Testis (tissue), 3 donors: ENCODE data around the gene CNNM3. TPM values are rescaled to one million over a fixed set of nuclear protein-coding genes. Genes with fewer than 3 reads are reported as not detected.

Experiments used
- DNase-seq: peaks from one replicate; pipeline ENCODE4 v3.0.0-alpha.2; 2019
- H3K27ac ChIP-seq, 2 donors: fragments of 200-600 bp; sonication (generic); one replicate each; pipeline ENCODE4 v1.5.1; 2019
- H3K27me3 ChIP-seq: fragments of 200-600 bp; sonication (generic); one replicate; pipeline ENCODE4 v1.5.1; 2019
- H3K36me3 ChIP-seq: fragments of 200-600 bp; sonication (generic); one replicate; pipeline ENCODE4 v1.5.1; 2017; ENCODE audit warnings: low read depth; ENCODE audit errors: missing control alignments
- H3K4me1 ChIP-seq: fragments of 200-600 bp; sonication (generic); one replicate; pipeline ENCODE4 v1.5.1; 2019
- H3K4me3 ChIP-seq, 2 donors: fragments of 200-600 bp; sonication (generic); one replicate each; pipeline ENCODE4 v1.5.1; 2017 to 2019
- H3K9me3 ChIP-seq: fragments of 200-600 bp; sonication (generic); one replicate; pipeline ENCODE4 v1.5.1; 2017
- CTCF ChIP-seq, 3 experiments: fragments of 450-650 bp in 2 of 3; fragments of 200-600 bp in 1 of 3; sonication (generic) in 1 of 3; IDR thresholded peaks; one replicate each; pipeline ENCODE4 v1.5.1; 2016 to 2019; ENCODE audit warnings: antibody characterized with exemption in 3 of 3, mild to moderate bottlenecking in 2 of 3, moderate library complexity in 1 of 3
- POLR2A ChIP-seq: fragments of 450-650 bp; IDR thresholded peaks from one replicate; pipeline ENCODE4 v1.6.1; 2017; ENCODE audit warnings: antibody characterized with exemption, mild to moderate bottlenecking, moderate library complexity
- WGBS, 2 donors: methylation state at CpG; one replicate each; pipeline ENCODE4 v1.1.5; 2018; 5-methylcytosine and 5-hydroxymethylcytosine counted together
- intact Hi-C: fragments of 100-400 bp; cut with DNase I; formaldehyde crosslinking; loops from one replicate; pipeline ENCODE4 v1.15.1; 2023; ENCODE audit warnings: low total_unique reads
- microRNA counts, 2 donors: library from miRNA; unstranded; fragments of <30 nt; microRNA quantifications; one replicate each; lab custom pipeline; 2016
- microRNA-seq, 2 donors: library from miRNA; unstranded; fragments of <30 nt; microRNA quantifications; one replicate each; pipeline ENCODE4, GENCODE V29; 2016; ENCODE audit warnings: borderline number of aligned reads in 2 of 2, borderline replicate concordance in 1 of 2
- polyA plus RNA-seq: library from polyadenylated mRNA; stranded (reverse); fragments of 350-450 nt; fragmentation: Illumina TruSeq; extraction: RNeasy Lipid Tissue Mini Kit (QIAGEN cat#74804); gene quantifications from one replicate; pipeline ENCODE4 v1.2.3, GENCODE V29; 2014; ENCODE audit warnings: low read depth, low replicate concordance; ENCODE audit not compliant: insufficient read depth
- small RNA-seq, 2 donors: library from RNA; depleted of rRNA; stranded (forward); fragments of <200 nt; gene quantifications; one replicate each; pipeline ENCODE3, GENCODE V24; 2016
- total RNA-seq, 2 donors: library from RNA; depleted of rRNA; stranded (reverse); fragments of >200 nt; gene quantifications; one replicate each; pipeline ENCODE4 v1.2.3, GENCODE V29; 2016

The CNNM3 gene
- total and polyA plus RNA-seq, 3 donors from 2014 or later = 32.2 to 33.6 (median 33.5) TPM

GRCh38 chr2:96881349-96882195 is 65.5 kb downstream of the CNNM3 start:
- Histone ChIP-seq H3K9me3 (no peaks in the 10 kb centered on the region), H3K27me3 (no peaks in the 10 kb centered on the region), H3K36me3 (no peaks in the 10 kb centered on the region), H3K27ac (no peak overlapping the region), H3K4me1 (peaks cover 5% of the 10 kb centered on the region), H3K4me3 (no peak overlapping the region)
- intact Hi-C loops = no loop called here
- no peak for DNase-seq
- WGBS, 2 donors = 72 to 75% methylated on average over 9 to 10 of the region's 10 CpGs
- TF ChIP-seq CTCF (IDR thresholded peaks at IDR 0.05) = no peak
- TF ChIP-seq POLR2A = no peak

GRCh38 chr2:96882230-96882629 is 66.2 kb downstream of the CNNM3 start:
- Histone ChIP-seq H3K4me3 (no peak overlapping the region), H3K27me3 (no peaks in the 10 kb centered on the region), H3K9me3 (no peaks in the 10 kb centered on the region), H3K27ac (no peak overlapping the region), H3K36me3 (no peaks in the 10 kb centered on the region), H3K4me1 (peaks cover 6% of the 10 kb centered on the region)
- intact Hi-C loops = no loop called here
- TF ChIP-seq POLR2A (no peak), CTCF (IDR thresholded peaks at IDR 0.05) (no peak)
- WGBS, 2 donors = 73 to 77% methylated on average over 6 to 12 of the region's 12 CpGs
- DNase-seq = no peak

GRCh38 chr2:96882906-96883305 is 66.8 kb downstream of the CNNM3 start:
- no peaks in the 10 kb centered on the region for H3K27me3 ChIP-seq
- H3K27ac ChIP-seq = no peak overlapping the region
- no peak overlapping the region for H3K4me3 ChIP-seq
- no peaks in the 10 kb centered on the region for H3K9me3 ChIP-seq
- no peaks in the 10 kb centered on the region for H3K36me3 ChIP-seq
- 91 to 95% methylated on average over 8 of the region's 8 CpGs for WGBS, 2 donors
- DNase-seq = no peak
- TF ChIP-seq CTCF (IDR thresholded peaks at IDR 0.05) = no peak
- TF ChIP-seq POLR2A = no peak
- H3K4me1 ChIP-seq = peaks cover 13% of the 10 kb centered on the region
- intact Hi-C loops = no loop called here

GRCh38 chr2:96883306-96883705 is 67.2 kb downstream of the CNNM3 start:
- Histone ChIP-seq H3K4me1 (peaks cover 16% of the 10 kb centered on the region), H3K27ac (no peak overlapping the region)

More at GRCh38 chr2:96883306-96883705, 67.2 kb downstream of the CNNM3 start:
- no peak for TF ChIP-seq CTCF (IDR thresholded peaks at IDR 0.05)
- no peak for TF ChIP-seq POLR2A
- H3K9me3 ChIP-seq = no peaks in the 10 kb centered on the region
- no peak for DNase-seq
- 87 to 90% methylated on average over 5 to 8 of the region's 9 CpGs for WGBS, 2 donors
- no peaks in the 10 kb centered on the region for H3K36me3 ChIP-seq
- intact Hi-C loops = no loop called here
- no peak overlapping the region for H3K4me3 ChIP-seq
- H3K27me3 ChIP-seq = no peaks in the 10 kb centered on the region

MicroRNAs within 50 kb of the gene (microRNA counts, 767-probe panel; counts per million panel counts)
- microRNA hsa-miR-3127-5p (lab: Ali Mortazavi, UCI) = 0 to 152 counts per million in 2 donors

Small RNAs within 50 kb of the gene (microRNA-seq; reads per million reads assigned to microRNA genes)
- 2.8 to 4.9 reads per million in 2 donors for gene MIR3127

Small RNAs within 50 kb of the gene (small RNA-seq; reads per million reads assigned to genes)
- 0.46 to 0.47 reads per million in 2 donors for gene MIR3127

Other genes with a start within 250 kb of the CNNM3 start
- gene KANSL3, start 178.0 kb upstream of the CNNM3 start, total RNA-seq = 100 to 1,000 TPM in 1 of 2 donors, 10 to 100 TPM in 1; 78.7 to 102 TPM
- gene KANSL3, start 178.0 kb upstream of the CNNM3 start, polyA plus RNA-seq = 108 TPM
- 10 to 100 TPM in 1 of 2 donors, 1 to 10 TPM in 1; 7.1 to 15.3 TPM for gene FER1L5, start 173.5 kb upstream of the CNNM3 start, total RNA-seq
- 15.0 TPM for gene FER1L5, start 173.5 kb upstream of the CNNM3 start, polyA plus RNA-seq
- gene LMAN2L, start 76.2 kb upstream of the CNNM3 start, total RNA-seq = 10 to 100 TPM; 24.2 to 24.5 TPM
- gene LMAN2L, start 76.2 kb upstream of the CNNM3 start, polyA plus RNA-seq = 25.2 TPM
- gene CNNM4, start 55.4 kb upstream of the CNNM3 start, total RNA-seq = 10 to 100 TPM; 18.0 to 18.4 TPM
- 21.8 TPM for gene CNNM4, start 55.4 kb upstream of the CNNM3 start, polyA plus RNA-seq
- 1 to 10 TPM; 5.3 to 6.8 TPM for gene ANKRD23, start 27.8 kb downstream of the CNNM3 start, total RNA-seq
- gene ANKRD23, start 27.8 kb downstream of the CNNM3 start, polyA plus RNA-seq = 7.5 TPM
- 10 to 100 TPM; 13.9 to 16.4 TPM for gene ANKRD39, start 41.7 kb downstream of the CNNM3 start, total RNA-seq
- gene ANKRD39, start 41.7 kb downstream of the CNNM3 start, polyA plus RNA-seq = 8.9 TPM
- gene SEMA4C, start 53.8 kb downstream of the CNNM3 start, total RNA-seq = 10 to 100 TPM; 11.4 to 17.6 TPM
- gene SEMA4C, start 53.8 kb downstream of the CNNM3 start, polyA plus RNA-seq = 10.5 TPM
- 10 to 100 TPM; 19.7 to 20.6 TPM for gene FAM178B, start 170.3 kb downstream of the CNNM3 start, total RNA-seq
- 11.6 TPM for gene FAM178B, start 170.3 kb downstream of the CNNM3 start, polyA plus RNA-seq